ENCODE measurements around the gene TAPBP. TPM values are rescaled to one million over a fixed set of nuclear protein-coding genes. Genes with fewer than 3 reads are reported as not detected.
"Not testable (repeated sequence)": the region's sequence is repeated elsewhere in the genome, so short reads cannot be mapped to it uniquely, and the experiment has no call there.

The TAPBP gene
- total RNA-seq, 4 donors from 2014 or later: 71.2 to 91.8 (median 89.7) TPM

DNA sequence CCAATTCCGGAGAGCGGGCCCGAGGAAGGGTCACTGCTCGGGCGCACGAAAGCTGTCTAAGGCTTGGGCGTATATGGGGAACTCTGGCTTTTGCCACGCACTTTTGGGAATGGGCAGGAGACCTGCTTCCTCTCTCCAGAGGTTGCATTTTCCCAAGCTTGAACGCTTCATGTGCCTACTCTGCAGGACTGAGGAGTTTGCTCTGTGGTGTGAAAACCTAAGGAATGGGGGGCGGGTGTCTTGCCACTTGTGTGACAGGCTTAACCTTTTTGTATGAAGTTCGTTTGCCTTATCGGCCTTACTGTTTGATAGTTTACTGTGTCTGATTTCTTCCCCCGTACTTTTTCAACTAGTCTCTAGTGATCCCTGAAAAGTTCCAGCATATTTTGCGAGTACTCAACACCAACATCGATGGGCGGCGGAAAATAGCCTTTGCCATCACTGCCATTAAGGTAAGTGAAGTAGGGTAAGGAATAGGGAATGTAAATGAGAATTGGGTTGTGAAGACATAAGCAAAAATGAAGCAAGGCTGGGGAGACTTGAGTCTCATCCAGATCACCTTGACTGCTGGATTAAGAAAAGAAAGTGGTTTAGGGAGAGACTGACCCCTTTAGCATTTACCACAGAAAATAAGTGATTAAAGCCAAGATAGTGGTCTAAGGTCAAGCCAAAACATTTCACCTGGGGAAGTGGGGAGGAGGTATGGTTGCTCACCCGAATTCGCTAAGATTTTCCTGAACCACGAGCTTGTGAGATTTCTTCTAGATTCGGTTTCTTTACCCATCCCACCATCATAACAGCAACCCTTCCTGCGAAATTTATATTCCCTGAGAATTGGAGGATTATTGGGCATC lies 41.4 kb downstream of the TAPBP start:
- H3K9me3 ChIP-seq: no peaks in the 10 kb centered on the region
- H3K4me3 ChIP-seq: peak overlapping the region; percentile 80 to 94 (median 82)
- no peaks in the 10 kb centered on the region for H3K27me3 ChIP-seq
- TF ChIP-seq, protein P1, sequence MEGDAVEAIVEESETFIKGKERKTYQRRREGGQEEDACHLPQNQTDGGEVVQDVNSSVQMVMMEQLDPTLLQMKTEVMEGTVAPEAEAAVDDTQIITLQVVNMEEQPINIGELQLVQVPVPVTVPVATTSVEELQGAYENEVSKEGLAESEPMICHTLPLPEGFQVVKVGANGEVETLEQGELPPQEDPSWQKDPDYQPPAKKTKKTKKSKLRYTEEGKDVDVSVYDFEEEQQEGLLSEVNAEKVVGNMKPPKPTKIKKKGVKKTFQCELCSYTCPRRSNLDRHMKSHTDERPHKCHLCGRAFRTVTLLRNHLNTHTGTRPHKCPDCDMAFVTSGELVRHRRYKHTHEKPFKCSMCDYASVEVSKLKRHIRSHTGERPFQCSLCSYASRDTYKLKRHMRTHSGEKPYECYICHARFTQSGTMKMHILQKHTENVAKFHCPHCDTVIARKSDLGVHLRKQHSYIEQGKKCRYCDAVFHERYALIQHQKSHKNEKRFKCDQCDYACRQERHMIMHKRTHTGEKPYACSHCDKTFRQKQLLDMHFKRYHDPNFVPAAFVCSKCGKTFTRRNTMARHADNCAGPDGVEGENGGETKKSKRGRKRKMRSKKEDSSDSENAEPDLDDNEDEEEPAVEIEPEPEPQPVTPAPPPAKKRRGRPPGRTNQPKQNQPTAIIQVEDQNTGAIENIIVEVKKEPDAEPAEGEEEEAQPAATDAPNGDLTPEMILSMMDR (IDR thresholded peaks at IDR 0.05): no peak
- TF ChIP-seq POLR2A (IDR thresholded peaks at IDR 0.05): no peak
- no peak for TF ChIP-seq EP300 (IDR thresholded peaks at IDR 0.05)
- peak overlapping the region; percentile 29 to 96 (median 90) for H3K27ac ChIP-seq
- peaks cover 0 to 62% (median 24%) of the 10 kb centered on the region in 3 donors for H3K36me3 ChIP-seq
- 14 to 15% methylated on average over 22 of the region's 22 CpGs for WGBS, 2 donors
- H3K4me1 ChIP-seq: peaks cover 3 to 70% (median 50%) of the 10 kb centered on the region in 4 donors
- DNase-seq (ENCODE audit: low spot score in 2 of 2): no peak

DNA sequence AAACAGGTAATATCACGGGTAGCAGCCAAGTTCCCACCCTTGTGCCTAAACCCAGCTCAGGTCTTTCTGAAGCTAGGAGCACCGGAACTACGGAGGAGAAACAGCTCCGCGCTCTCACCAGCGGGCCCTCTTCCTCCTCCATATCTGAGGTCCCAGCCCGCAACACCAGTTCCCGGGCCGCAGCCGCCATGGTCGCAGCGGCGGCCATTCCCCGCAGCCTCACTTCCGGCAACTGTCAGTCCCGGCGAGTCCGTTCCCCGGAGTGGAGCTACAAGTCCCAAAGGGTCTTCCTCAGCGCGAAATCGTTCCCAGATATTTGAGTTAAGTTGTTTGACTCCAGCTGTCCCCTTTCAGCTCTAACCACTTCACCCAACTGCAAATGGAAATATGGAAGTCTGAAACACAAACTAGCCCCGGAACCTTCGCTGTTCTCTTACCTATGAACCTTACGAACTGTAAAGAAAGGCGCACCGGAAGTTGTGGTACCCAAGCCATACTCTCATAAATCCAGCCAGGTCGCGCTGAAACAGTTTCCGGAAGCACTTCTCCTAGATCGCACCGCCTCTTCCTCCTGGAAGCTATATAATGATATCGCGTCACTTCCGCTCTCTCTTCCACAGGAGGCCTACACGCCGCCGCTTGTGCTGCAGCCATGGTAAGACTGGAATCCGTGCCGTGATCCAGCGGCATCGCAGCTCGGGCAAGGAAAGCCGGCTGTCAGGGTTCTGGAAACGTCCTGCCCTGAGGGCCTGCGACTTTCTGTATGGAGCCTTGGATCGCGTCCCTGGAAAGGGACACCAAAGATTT lies 42.2 kb downstream of the TAPBP start, which contains the start of the genes RPS18 and VPS52:
RPS18 (plus strand) TSS at position 608 of the 807 bp plus-strand sequence; CDS start at position 653, 45 bp downstream.
VPS52 (minus strand) TSS at position 409 of the 807 bp plus-strand sequence; CDS start at position 208, 201 bp downstream.
- peak; percentile 90 to 100 for TF ChIP-seq EP300 (IDR thresholded peaks at IDR 0.05)
- TF ChIP-seq, protein P1 (IDR thresholded peaks at IDR 0.05): peak in 2 of 5 experiments; percentile 17 to 30
- peak; percentile 96 to 97 for TF ChIP-seq POLR2A (IDR thresholded peaks at IDR 0.05)
- Histone ChIP-seq H3K36me3 (peaks cover 0 to 70% (median 33%) of the 10 kb centered on the region in 3 donors), H3K9me3 (no peaks in the 10 kb centered on the region), H3K4me1 (peaks cover 3 to 66% (median 46%) of the 10 kb centered on the region in 4 donors), H3K4me3 (peak within 1 kb of the TSS; percentile 80 to 94 (median 82)), H3K27me3 (no peaks in the 10 kb centered on the region), H3K27ac (peak within 1 kb of the TSS; percentile 82 to 96 (median 90))
- 0% methylated on average over 40 to 43 of the region's 48 CpGs for WGBS, 2 donors
- peak; percentile 88 to 98 for DNase-seq (ENCODE audit: low spot score in 2 of 2)

DNA sequence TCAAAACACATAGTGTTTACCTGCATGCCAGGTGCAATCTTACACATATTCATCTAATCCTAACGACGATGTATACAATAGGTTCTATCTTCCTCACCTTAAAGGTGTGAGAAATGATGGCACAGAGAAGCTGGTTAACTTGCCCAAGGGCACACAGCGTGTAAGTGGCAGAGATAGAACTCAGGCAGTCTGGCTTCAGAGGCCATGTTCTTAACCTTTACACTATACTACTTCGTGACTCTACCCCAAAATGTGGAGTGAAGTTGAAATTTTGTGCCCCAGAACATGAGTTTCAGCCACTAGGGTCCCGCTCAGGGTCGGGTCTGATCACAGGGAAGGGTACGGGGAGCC lies 42.8 kb downstream of the TAPBP start:
- H3K4me3 ChIP-seq: peak overlapping the region; percentile 80 to 94 (median 82)
- DNase-seq (ENCODE audit: low spot score in 2 of 2): no peak
- peaks cover 3 to 60% (median 40%) of the 10 kb centered on the region in 4 donors for H3K4me1 ChIP-seq
- H3K27ac ChIP-seq: peak overlapping the region; percentile 82 to 96 (median 90)
- no peaks in the 10 kb centered on the region for H3K9me3 ChIP-seq
- H3K36me3 ChIP-seq: peaks cover 0 to 72% (median 37%) of the 10 kb centered on the region in 3 donors
- H3K27me3 ChIP-seq: no peaks in the 10 kb centered on the region
- TF ChIP-seq, protein P1 (IDR thresholded peaks at IDR 0.05): no peak
- TF ChIP-seq POLR2A (IDR thresholded peaks at IDR 0.05) (no peak), EP300 (IDR thresholded peaks at IDR 0.05) (no peak)
- WGBS, 2 donors: 1 to 2% methylated on average over 7 of the region's 7 CpGs

DNA sequence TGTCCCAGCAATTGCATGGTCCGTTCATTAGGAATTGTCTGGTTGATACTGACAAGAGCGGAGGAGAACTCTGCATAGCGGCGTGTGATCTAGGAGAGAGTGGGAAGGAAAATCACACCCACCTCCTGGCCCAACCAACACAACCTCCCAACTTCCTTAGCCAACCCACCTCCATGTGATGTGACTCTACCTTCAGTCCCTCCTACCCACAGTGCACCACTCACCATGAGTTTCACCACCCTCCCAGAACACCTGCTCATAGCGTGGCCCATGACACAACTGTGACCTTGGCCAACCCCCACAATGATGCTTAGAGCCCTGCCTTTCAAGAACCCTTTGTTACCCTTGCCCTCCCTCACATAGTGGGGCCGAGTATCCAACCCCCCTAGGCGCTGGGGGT lies 49.9 kb downstream of the TAPBP start:
- TF ChIP-seq, protein P1 (IDR thresholded peaks at IDR 0.05): no peak
- TF ChIP-seq POLR2A (IDR thresholded peaks at IDR 0.05): no peak
- no peak for TF ChIP-seq EP300 (IDR thresholded peaks at IDR 0.05)
- peaks cover 0 to 5% (median 0%) of the 10 kb centered on the region in 4 donors for H3K4me1 ChIP-seq
- DNase-seq (ENCODE audit: low spot score in 2 of 2): no peak
- H3K36me3 ChIP-seq: peaks cover 0 to 96% (median 32%) of the 10 kb centered on the region in 3 donors
- no peaks in the 10 kb centered on the region for H3K27me3 ChIP-seq
- no peaks in the 10 kb centered on the region for H3K9me3 ChIP-seq
- H3K27ac ChIP-seq: no peak overlapping the region
- WGBS, 2 donors: 78 to 79% methylated on average over 7 of the region's 7 CpGs
- H3K4me3 ChIP-seq: no peak overlapping the region

DNA sequence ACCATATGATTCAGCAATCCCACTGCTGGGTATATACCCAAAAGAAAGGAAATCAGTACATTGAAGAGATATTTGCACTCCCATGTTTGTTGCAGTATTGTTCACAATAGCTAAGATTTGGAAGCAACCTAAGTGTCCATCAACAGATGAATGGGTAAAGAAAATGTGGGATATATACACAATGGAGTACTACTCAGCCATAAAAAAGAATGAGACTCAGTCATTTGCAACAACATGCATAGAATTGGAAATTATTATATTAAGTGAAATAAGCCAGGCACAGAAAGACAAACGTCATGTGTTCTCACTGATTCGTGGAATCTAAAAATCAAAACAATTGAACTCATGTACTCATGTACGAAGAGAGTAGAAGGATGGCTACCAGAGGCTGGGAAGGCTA lies 51.4 kb downstream of the TAPBP start:
- DNase-seq (ENCODE audit: low spot score in 2 of 2); H3K4me3 ChIP-seq; H3K4me1 ChIP-seq; H3K27ac ChIP-seq; H3K9me3 ChIP-seq; H3K27me3 ChIP-seq: not testable (repeated sequence)
- H3K36me3 ChIP-seq: peaks cover 0 to 95% (median 20%) of the 10 kb centered on the region in 3 donors
- 92 to 99% methylated on average over 3 of the region's 3 CpGs for WGBS, 2 donors

Measured in tibial nerve (tissue), 4 donors.